Fibroblast of pulmonary artery (primary cell): ENCODE results near the gene MON2.

Experiments used
- DNase-seq: peaks from one replicate; pipeline ENCODE4 v3.0.0-alpha.2; 2010; ENCODE audit warnings: low read depth
- H3K4me3 ChIP-seq: replicated peaks from 2 replicates; pipeline ENCODE4 v1.5.1; 2011; ENCODE audit warnings: low read depth, mild to moderate bottlenecking, control low read depth, low read length, moderate library complexity
- CTCF ChIP-seq: IDR thresholded peaks from 2 replicates; pipeline ENCODE4 v1.5.1; 2011; ENCODE audit warnings: mild to moderate bottlenecking, control low read depth, low read length, inconsistent platforms; ENCODE audit errors: missing control alignments

Gene MON2

GRCh38 chr12:62625228-62625627 lies 158.6 kb downstream of the MON2 start:
- DNase-seq: peak; percentile 72
- TF ChIP-seq CTCF: no peak
- no peak overlapping the region for H3K4me3 ChIP-seq

GRCh38 chr12:62627181-62627580 lies 160.6 kb downstream of the MON2 start:
- no peak for DNase-seq
- TF ChIP-seq CTCF: no peak
- no peak overlapping the region for H3K4me3 ChIP-seq

GRCh38 chr12:62629413-62629812 lies 162.8 kb downstream of the MON2 start:
- TF ChIP-seq CTCF: no peak
- no peak overlapping the region for H3K4me3 ChIP-seq
- no peak for DNase-seq

GRCh38 chr12:62629971-62630739 lies 163.5 kb downstream of the MON2 start:
- H3K4me3 ChIP-seq: no peak overlapping the region
- no peak for TF ChIP-seq CTCF
- DNase-seq: no peak

- DNase-seq: peak; percentile 80
- H3K4me3 ChIP-seq: peak overlapping the region; percentile 49
- TF ChIP-seq CTCF: peak; percentile 38
Observed at GRCh38 chr12:62631471-62632410, 165.1 kb downstream of the MON2 start.

- TF ChIP-seq CTCF: no peak
- no peak for DNase-seq
- H3K4me3 ChIP-seq: peak overlapping the region; percentile 49
Observed at GRCh38 chr12:62632411-62632918, 165.8 kb downstream of the MON2 start.
